ENCODE data around the gene INHBE.
"Not testable (repeated sequence)": the region's sequence is repeated elsewhere in the genome, so short reads cannot be mapped to it uniquely, and the experiment has no call there.

The INHBE gene

GRCh38 chr12:57475271-57476161 is 20.4 kb downstream of the INHBE start:
- DNase-seq = peak in 2 of 56 donors; percentile 10 to 18

GRCh38 chr12:57476162-57476992 is 21.3 kb downstream of the INHBE start:
- no peak for DNase-seq

GRCh38 chr12:57476993-57477709 is 22.0 kb downstream of the INHBE start:
- no peak for DNase-seq

- DNase-seq = no peak
Measured at GRCh38 chr12:57477710-57478681, 22.9 kb downstream of the INHBE start.

GRCh38 chr12:57479043-57479375 is 23.9 kb downstream of the INHBE start:
- no peak for DNase-seq

- DNase-seq = no peak
Measured at GRCh38 chr12:57479376-57480115, 24.4 kb downstream of the INHBE start, which contains the start of gene ARHGAP9. Gene ARHGAP9, minus strand, starts transcription at chr12:57479866. Its CDS starts 460 bp downstream, at chr12:57479406.

- no peak for DNase-seq
Measured at GRCh38 chr12:57481671-57482070, 26.6 kb downstream of the INHBE start.

- DNase-seq = no peak
Measured at GRCh38 chr12:57483466-57483865, 28.4 kb downstream of the INHBE start.

GRCh38 chr12:57485695-57486094 is 30.6 kb downstream of the INHBE start:
- no peak for DNase-seq

GRCh38 chr12:57487055-57487596 is 32.0 kb downstream of the INHBE start:
- DNase-seq = no peak

- peak; percentile 58 to 98 (median 90) for DNase-seq
Measured at GRCh38 chr12:57487597-57488401, 32.7 kb downstream of the INHBE start, which contains the start of gene MARS1. Gene MARS1, plus strand, starts transcription at chr12:57488068. Its CDS starts 23 bp downstream, at chr12:57488091.

- DNase-seq = no peak
Measured at GRCh38 chr12:57488402-57489156, 33.5 kb downstream of the INHBE start.

GRCh38 chr12:57489157-57489641 is 34.1 kb downstream of the INHBE start:
- DNase-seq = no peak

- DNase-seq = no peak
Measured at GRCh38 chr12:57490126-57490525, 35.0 kb downstream of the INHBE start.

GRCh38 chr12:57491393-57492280 is 36.5 kb downstream of the INHBE start:
- peak in 1 of 56 donors; percentile 21 for DNase-seq

GRCh38 chr12:57495051-57495701 is 40.1 kb downstream of the INHBE start:
- not testable (repeated sequence) for DNase-seq
